Stimulated activated CD4-positive, alpha-beta T cell treated with anti-CD3 and anti-CD28 coated beads, Interleukin-12 subunit alpha, Interleukin-12 subunit beta, amount 100 ng/mL, for 4 hours (primary cell): Measurements from ENCODE around the gene ARID1A.
A peak's percentile ranks its signal among the peaks of the same experiment; 100 is the strongest.

Experiments
- DNase-seq: peaks from one replicate; pipeline ENCODE4 v3.0.0-alpha.2; 2020

The ARID1A gene

DNA sequence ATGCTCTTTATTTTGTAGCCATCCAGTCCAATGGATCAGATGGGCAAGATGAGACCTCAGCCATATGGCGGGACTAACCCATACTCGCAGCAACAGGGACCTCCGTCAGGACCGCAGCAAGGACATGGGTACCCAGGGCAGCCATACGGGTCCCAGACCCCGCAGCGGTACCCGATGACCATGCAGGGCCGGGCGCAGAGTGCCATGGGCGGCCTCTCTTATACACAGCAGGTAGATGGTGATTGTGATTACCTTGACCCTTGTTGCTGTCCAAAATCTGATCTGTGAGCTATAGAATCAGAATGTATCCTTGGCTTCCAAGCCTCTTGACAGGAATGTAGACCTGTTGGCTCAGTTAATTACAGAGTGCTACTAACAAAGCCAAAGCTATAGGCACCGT is 33.8 kb downstream of the ARID1A start:
- no peak for DNase-seq

DNA sequence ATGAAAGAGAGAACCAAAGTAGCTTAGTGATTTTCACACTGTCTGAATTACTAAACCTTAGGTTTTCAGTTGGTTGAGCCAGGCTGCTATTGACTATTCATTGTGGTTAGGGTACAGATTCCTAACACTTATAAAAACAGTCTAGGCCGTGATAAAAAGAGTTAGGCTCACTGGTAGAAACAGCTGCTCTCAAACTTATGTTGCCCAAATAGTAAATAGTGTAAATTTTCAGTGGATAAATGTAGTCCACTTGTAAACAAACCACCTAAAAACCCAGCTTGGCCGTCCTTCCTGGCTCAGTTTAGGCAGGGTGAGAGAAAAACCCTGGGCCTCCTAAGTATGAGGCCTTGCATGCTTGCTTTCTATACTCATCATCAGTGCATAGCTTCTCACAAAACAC is 34.9 kb downstream of the ARID1A start:
- no peak for DNase-seq

DNA sequence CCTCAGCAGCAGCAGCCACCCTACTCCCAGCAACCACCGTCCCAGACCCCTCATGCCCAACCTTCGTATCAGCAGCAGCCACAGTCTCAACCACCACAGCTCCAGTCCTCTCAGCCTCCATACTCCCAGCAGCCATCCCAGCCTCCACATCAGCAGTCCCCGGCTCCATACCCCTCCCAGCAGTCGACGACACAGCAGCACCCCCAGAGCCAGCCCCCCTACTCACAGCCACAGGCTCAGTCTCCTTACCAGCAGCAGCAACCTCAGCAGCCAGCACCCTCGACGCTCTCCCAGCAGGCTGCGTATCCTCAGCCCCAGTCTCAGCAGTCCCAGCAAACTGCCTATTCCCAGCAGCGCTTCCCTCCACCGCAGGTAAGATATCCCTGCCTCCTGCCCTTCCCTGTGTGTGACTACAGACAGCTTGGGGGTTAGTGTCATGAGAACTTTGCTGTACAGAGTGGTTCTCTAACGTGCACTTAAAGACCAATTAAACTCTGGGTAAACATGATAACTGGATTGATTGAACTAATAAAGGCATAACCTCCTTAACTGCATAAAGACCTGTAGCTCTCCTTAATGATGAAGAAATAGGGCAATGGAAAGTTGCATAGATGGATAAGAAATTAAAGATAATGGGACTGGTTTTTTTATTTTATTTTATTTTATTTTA is 35.6 kb downstream of the ARID1A start:
- DNase-seq, result no peak

DNA sequence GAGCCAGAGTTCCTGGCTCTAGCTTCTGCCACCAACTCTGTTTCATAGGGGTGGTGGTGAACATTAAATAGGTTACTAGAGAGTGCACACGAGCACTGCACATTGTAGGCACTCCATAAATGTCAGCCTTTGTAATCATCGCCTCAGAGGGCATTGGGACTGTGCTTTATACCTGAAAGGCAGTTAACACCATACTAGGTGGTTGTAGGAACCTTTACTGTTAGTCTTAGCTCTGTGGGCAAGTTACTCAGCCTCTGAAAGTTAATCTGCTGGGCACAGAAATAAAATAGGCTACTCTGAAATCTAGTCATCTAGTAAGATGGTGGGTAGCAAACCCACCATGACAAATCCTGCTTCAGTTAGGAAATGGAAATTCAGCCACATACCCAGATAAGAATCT is 37.6 kb downstream of the ARID1A start:
- no peak for DNase-seq

GRCh38 chr1:26733982-26734381 is 38.2 kb downstream of the ARID1A start:
- DNase-seq, result no peak

GRCh38 chr1:26734501-26735058 is 38.8 kb downstream of the ARID1A start:
- no peak for DNase-seq

GRCh38 chr1:26739329-26739914 is 43.6 kb downstream of the ARID1A start:
- no peak for DNase-seq

DNA sequence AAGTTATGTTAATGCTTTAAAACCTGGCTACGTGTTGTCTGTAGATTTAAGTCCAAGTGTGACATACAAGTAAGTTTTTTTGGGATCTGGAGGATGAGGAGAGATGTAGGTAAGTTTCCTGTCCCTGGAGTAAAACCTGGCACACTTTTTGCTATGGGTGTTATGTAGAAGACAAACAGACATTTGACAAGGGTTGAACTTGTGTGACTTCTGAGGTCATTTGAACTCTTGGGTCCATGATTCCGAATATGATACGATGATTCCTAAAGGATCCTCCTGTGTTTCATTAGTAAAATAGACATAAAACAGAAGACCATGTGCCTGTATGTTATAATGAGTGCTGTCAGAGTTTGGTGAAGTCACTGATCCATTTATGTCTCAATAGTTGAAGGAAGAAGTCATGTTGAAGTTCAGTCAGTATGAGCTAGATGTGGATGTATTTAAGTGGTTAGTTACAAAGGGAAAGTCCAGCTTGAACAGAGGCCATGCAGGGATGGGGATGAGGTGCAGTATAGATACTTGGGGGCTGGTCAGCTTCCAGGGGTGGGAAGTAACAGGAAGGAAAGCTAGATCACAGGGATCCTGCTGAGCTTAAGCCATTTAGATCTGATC is 44.3 kb downstream of the ARID1A start:
- DNase-seq, result no peak

GRCh38 chr1:26740952-26741351 is 45.1 kb downstream of the ARID1A start:
- no peak for DNase-seq

DNA sequence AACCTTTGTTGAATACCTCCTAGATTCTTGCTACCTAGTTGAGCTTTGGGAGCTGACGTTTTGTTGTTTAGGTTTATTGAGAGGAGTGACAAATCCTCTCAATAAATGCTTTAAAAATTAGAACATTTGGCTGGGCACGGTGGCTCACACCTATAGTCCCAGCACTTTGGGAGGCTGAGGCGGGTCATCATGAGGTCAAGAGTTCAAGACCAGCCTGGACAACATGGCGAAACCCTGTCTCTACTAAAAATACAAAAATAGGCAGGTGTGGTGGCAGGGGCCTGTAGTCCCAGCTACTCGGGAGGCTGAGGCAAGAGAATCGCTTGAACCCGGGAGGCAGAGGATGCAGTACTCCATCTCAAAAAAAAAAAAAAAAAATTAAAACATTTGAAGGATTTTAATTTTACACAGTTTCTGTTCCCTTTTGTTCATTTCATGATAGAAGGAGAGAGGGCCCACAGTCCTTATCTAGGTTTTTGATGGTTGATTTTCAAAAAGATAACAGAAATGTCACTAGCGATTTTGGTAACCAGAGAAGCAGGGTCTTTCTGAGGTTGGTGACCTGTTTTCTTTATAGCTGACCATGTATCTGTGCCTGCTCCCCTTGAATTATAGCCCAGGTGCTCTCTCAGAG is 47.7 kb downstream of the ARID1A start:
- DNase-seq, result no peak

GRCh38 chr1:26744075-26744959 is 48.5 kb downstream of the ARID1A start:
- DNase-seq, result peak; percentile 66

DNA sequence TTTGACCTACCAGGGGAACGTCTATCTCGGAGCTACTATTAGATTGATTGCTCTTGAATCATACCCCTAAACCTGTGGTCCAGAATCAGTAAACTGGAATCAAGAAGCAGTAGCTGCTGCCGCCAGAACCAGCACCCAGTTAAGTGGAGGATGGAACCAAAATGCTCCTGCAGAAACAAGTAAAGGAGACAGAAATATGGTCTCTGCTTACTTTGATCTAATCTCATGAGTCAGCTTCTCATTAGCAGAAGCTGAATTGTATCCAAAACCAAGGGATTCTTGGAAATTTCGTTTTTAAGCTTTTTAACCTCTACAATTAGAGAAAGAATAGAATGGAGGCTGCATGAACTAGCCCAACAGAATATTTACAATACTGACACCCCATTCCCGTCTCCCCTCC is 49.4 kb downstream of the ARID1A start:
- DNase-seq, result no peak

GRCh38 chr1:26747048-26747447 is 51.2 kb downstream of the ARID1A start:
- no peak for DNase-seq

- DNase-seq, result no peak
Observed at GRCh38 chr1:26748351-26748750, 52.5 kb downstream of the ARID1A start.

DNA sequence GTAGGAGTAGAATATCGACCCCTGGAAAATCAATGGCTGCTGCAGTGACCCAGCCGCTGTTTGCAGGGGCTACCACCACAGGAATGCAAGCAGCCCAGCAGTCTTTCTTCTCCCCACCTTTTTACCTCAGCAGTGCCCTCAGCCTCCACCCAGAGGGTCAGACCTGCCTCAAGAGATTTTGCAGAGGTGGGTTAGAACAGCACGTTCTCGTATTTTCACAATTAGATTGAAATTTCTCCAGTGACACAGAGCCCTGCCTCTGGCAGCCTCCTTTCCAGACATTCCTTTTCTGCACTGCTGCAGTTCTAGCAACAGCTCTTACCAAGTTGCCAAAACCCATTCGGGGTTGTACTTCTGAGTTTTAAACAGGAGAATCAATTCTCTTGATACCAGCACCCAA is 53.6 kb downstream of the ARID1A start:
- DNase-seq, result no peak

GRCh38 chr1:26750428-26750827 is 54.6 kb downstream of the ARID1A start:
- DNase-seq, result no peak

- no peak for DNase-seq
Observed at GRCh38 chr1:26752519-26752918, 56.7 kb downstream of the ARID1A start.

DNA sequence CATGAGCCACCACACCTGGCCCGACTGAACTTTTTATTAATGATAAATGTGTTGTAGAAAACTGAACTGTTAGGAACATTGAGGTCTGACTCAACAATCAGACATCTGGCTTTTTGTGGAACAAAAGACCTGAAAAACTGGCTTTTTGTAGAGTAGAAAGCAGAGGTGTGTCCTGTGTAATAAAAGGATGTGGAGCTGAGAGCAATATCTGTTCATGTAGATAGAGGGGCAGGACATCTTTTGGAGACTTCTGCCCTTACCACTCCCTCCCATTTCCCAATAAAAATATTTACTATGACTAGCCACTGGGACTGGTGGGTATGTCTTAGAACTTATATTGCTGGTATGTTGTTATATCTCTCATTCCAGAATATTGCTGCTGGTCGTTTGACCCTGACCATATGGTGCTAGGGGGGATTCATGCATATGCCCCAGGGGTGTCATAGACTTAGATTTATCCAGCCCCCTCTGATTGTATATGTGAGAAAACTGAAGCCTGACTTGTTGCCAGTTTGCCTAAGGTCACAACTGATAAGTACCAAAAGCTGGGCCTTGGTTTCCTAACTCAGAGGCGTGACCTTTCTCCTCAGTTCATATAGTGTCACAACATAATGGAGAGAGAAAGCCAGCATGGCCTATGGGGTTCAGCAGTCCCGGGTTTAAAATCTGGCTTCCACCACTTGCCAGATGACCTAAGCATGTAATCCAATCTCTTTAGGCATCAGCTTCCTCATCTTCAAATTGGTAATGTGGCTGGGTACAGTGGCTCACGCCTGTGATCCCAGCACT is 58.5 kb downstream of the ARID1A start:
- DNase-seq, result no peak

DNA sequence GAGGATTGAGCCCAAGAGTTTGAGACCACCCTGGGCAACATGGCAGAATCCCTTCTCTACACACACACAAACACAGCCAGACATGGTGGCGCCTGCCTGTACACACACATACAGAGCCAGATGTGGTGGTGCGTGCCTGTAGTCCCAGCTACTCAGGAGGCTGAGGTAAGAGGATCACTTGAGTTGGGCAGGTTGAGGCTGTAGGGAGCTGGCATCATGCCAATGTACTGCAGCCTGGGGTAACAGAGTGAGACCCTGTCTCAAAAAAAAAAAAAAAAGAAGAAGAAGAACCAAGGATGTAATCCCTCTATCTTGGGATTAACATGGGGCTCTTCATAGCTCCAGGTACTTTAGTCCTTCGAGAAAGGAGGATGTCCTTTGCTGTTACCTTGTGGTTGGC is 62.5 kb downstream of the ARID1A start:
- DNase-seq, result no peak

GRCh38 chr1:26759531-26759930 is 63.7 kb downstream of the ARID1A start:
- DNase-seq, result no peak

DNA sequence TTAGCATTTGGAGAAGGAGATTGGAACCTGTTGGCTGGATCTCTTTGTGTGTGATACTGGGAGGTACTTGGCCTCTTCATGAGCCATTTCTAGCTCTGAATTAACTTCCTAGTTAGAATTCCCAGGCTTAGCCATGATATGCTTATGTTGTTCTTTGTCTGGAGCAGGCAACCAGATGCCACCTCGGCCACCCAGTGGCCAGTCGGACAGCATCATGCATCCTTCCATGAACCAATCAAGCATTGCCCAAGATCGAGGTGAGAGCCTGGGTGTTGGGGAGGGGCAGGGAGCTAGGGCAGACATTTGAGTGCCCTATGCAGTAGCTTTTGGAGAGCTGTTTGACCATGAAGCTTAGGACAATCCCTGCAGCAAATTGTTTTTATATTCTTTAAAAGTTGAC is 65.4 kb downstream of the ARID1A start:
- no peak for DNase-seq

- DNase-seq, result no peak
Observed at GRCh38 chr1:26767714-26768113, 71.9 kb downstream of the ARID1A start.
